Measurements from ENCODE around the gene CBX2. TPM values are rescaled to one million over a fixed set of nuclear protein-coding genes. Genes with fewer than 3 reads are reported as not detected.

CBX2 gene
- total and polyA plus RNA-seq, 2 of the 4 experiments (the other 2 are of a cell fraction) = 2.0 to 3.2 TPM

DNA sequence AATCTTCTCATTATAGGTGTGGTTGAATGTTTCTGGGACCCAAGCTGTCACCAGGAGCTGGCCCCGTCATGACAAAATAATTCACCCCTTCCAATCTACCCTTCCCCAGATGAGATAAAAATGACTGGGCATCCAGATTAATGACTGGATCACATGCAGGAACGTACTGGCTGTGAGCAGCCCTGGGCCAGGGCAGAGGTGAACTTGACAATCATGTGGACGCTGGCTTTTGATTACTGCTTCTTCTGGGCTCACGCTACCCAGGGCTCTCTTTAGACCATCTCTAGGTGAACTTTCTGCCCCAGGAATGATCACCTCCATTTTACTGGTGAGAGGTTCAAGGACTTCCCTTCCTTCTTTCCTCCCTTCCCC, 43.0 kb downstream of the CBX2 start:
- H3K27ac ChIP-seq (ENCODE audit: insufficient read depth, low read length) = no peak overlapping the region
- no peaks in the 10 kb centered on the region for H3K36me3 ChIP-seq (ENCODE audit: control insufficient read depth, insufficient read depth, low read length)
- ChIA-PET CTCF (no interaction called here), POLR2A (ENCODE audit: unreplicated experiment) (no interaction called here)
- no peak overlapping the region for H2BK20ac ChIP-seq (ENCODE audit: low read depth, low read length)
- BruUV-seq (replicated peaks) = no TSS peak
- no peak overlapping the region for H4K5ac ChIP-seq (ENCODE audit: low read depth, low read length)
- H3K56ac ChIP-seq (ENCODE audit: extremely low read depth, insufficient read depth, low read length) = no peak overlapping the region
- no peak overlapping the region for H3K18ac ChIP-seq (ENCODE audit: low read depth, low read length)
- no peak overlapping the region for H2BK15ac ChIP-seq (ENCODE audit: low read depth, low read length)
- TF ChIP-seq MAFK (IDR thresholded peaks at IDR 0.05; ENCODE audit: low read depth, low read length) = no peak
- no peak for TF ChIP-seq ELK1 (IDR thresholded peaks at IDR 0.05; ENCODE audit: borderline replicate concordance, low read depth, low read length)
- TF ChIP-seq POLR2A (IDR thresholded peaks at IDR 0.05; ENCODE audit: low read depth, low read length) = no peak
- no peak for TF ChIP-seq USF2 (IDR thresholded peaks at IDR 0.05; ENCODE audit: low read depth, low read length)
- TF ChIP-seq, protein P1, sequence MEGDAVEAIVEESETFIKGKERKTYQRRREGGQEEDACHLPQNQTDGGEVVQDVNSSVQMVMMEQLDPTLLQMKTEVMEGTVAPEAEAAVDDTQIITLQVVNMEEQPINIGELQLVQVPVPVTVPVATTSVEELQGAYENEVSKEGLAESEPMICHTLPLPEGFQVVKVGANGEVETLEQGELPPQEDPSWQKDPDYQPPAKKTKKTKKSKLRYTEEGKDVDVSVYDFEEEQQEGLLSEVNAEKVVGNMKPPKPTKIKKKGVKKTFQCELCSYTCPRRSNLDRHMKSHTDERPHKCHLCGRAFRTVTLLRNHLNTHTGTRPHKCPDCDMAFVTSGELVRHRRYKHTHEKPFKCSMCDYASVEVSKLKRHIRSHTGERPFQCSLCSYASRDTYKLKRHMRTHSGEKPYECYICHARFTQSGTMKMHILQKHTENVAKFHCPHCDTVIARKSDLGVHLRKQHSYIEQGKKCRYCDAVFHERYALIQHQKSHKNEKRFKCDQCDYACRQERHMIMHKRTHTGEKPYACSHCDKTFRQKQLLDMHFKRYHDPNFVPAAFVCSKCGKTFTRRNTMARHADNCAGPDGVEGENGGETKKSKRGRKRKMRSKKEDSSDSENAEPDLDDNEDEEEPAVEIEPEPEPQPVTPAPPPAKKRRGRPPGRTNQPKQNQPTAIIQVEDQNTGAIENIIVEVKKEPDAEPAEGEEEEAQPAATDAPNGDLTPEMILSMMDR (conservative IDR thresholded peaks at IDR 0.05; ENCODE audit: low read depth, low read length) = no peak
- TF ChIP-seq CEBPB (IDR thresholded peaks at IDR 0.05; ENCODE audit: low read depth, low read length) = no peak
- no peak for TF ChIP-seq MXI1 (IDR thresholded peaks at IDR 0.05; ENCODE audit: borderline replicate concordance, low read depth, low read length)
- no peak for TF ChIP-seq RCOR1 (IDR thresholded peaks at IDR 0.05; ENCODE audit: insufficient replicate concordance, low read length)
- H2BK120ac ChIP-seq (ENCODE audit: low read depth, low read length) = no peak overlapping the region
- WGBS, 2 experiments (ENCODE audit: extremely low coverage in 2 of 2, insufficient read length in 1 of 2) = 90% methylated on average over 3 of the region's 4 CpGs; no CpG with 5 or more reads in 1 of the 2 experiments
- dilution Hi-C loops (cut with HindIII; ENCODE audit: low sequenced_read_pairs, unreplicated experiment) (no loop called here), intact Hi-C loops (cut with micrococcal nuclease) (no loop called here), in situ Hi-C loops (cut with MboI; ENCODE audit: low sequenced_read_pairs) (no loop called here)
- peaks cover 2% of the 10 kb centered on the region; the same call in 1 of the 2 replicates for H3K4me1 ChIP-seq (ENCODE audit: control insufficient read depth, insufficient read depth, low read length)
- H2AK5ac ChIP-seq (ENCODE audit: low read depth, low read length) = no peak overlapping the region
- 0 out of 2 replicates have a peak, but pooled peaks cover 3% of the 10 kb centered on the region for H3K9me1 ChIP-seq (ENCODE audit: insufficient read depth, low read length)
- H3K4me3 ChIP-seq (ENCODE audit: insufficient read depth, low read depth, low read length) = no peak overlapping the region
- H3K9me3 ChIP-seq (ENCODE audit: control insufficient read depth, insufficient read depth, low read length) = no peaks in the 10 kb centered on the region
- no peaks in the 10 kb centered on the region; the same call in 1 of the 2 replicates for H4K20me1 ChIP-seq (ENCODE audit: insufficient read depth, low read length)
- H3K23ac ChIP-seq (ENCODE audit: low read depth, low read length) = no peak overlapping the region
- peaks cover 50% of the 10 kb centered on the region for H3K27me3 ChIP-seq (ENCODE audit: control insufficient read depth, insufficient read depth, low read length)
- DNase-seq (no peak), ATAC-seq (ENCODE audit: low read depth) (no peak)
- H2AFZ ChIP-seq (replicated peaks; ENCODE audit: low read length, poor library complexity) = no peak overlapping the region
- H3K9ac ChIP-seq (ENCODE audit: low read depth, low read length) = no peak overlapping the region
- no peak overlapping the region for H2AK9ac ChIP-seq (replicated peaks; ENCODE audit: low read depth, low read length, poor library complexity)
- no peak overlapping the region for H2BK5ac ChIP-seq (ENCODE audit: low read depth, low read length, poor library complexity, severe bottlenecking)
- H3K79me1 ChIP-seq (ENCODE audit: low read depth in 1 of 2, low read length in 2 of 2) = no peaks in the 10 kb centered on the region
- H3K4ac ChIP-seq (ENCODE audit: low read depth, low read length) = no peak overlapping the region
- no peak overlapping the region for H4K91ac ChIP-seq (ENCODE audit: insufficient read depth, low read depth, low read length)
- no peak overlapping the region for H4K8ac ChIP-seq (ENCODE audit: low read depth in 2 of 2, low read length in 2 of 2)
- H3K4me2 ChIP-seq (ENCODE audit: low read depth, low read length) = no peak overlapping the region
- H3K14ac ChIP-seq (replicated peaks; ENCODE audit: low read depth, low read length) = no peak overlapping the region
